ENCODE results near the gene TTLL1.

DNA sequence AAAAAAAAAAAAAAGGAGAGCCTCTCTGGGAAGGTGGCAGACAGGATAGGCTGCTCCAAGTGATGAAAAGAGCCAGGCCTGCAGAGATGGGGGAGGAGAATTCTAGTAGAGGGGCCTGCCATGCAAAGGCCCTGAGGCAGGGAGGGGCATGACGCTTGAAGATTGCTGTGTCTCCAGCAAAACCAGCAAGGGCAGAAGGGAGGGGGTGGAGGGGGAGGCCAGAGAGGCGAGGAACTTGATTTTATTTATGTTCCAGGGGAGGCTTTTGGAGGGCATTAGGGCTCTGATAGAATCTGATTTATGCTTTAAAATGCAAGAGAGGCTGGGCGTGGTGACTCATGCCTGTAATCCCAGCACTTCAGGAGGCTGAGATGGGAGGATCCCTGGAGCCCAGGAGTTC lies 57.6 kb downstream of the TTLL1 start:
- TF ChIP-seq CTCF (IDR thresholded peaks at IDR 0.05) (no peak), POLR2A (IDR thresholded peaks at IDR 0.05) (no peak)

All from Peyer's patch (tissue), 4 donors.